IMR-90 (cell line): ENCODE data around the gene CDH23. TPM values are rescaled to one million over a fixed set of nuclear protein-coding genes. Genes with fewer than 3 reads are reported as not detected.

Experiments used
- ATAC-seq: fragments of 200-7000 bp; cut with Tn5 transposase; 2 replicates; pipeline ENCODE4 v1.9.1; 2020; ENCODE audit warnings: low read depth, mild to moderate bottlenecking, moderate library complexity
- BruUV-seq: library from RNA; stranded (reverse); fragments of 400-500 nt; replicated peaks from 2 replicates; lab custom pipeline; 2021; lab: Mats Ljungman, UMichigan
- CTCF ChIA-PET: fragments of 300-600 bp; formaldehyde crosslinking; extraction: SDS; loops from one replicate; lab custom pipeline; 2021; ENCODE audit warnings: antibody characterized with exemption; lab: Yijun Ruan, JAX
- POLR2A ChIA-PET: fragments of 300-600 bp; sonication (Branson Sonifier 250); formaldehyde crosslinking; loops from one replicate; lab custom pipeline; 2022; ENCODE audit warnings: antibody characterized with exemption; ENCODE audit not compliant: unreplicated experiment; lab: Charles Lee
- DNase-seq: peaks from one replicate; pipeline ENCODE4 v3.0.0; 2013
- H2AFZ ChIP-seq: replicated peaks from 2 replicates; pipeline ENCODE3; 2013; ENCODE audit warnings: low read length, mild to moderate bottlenecking; ENCODE audit not compliant: poor library complexity
- H2AK5ac ChIP-seq: 2 replicates; pipeline ENCODE4 v1.6.1; 2013; ENCODE audit warnings: low read depth, low read length, inconsistent platforms
- H2AK9ac ChIP-seq: replicated peaks from 2 replicates; pipeline ENCODE3; 2013; ENCODE audit warnings: mild to moderate bottlenecking, low read depth, low read length, moderate library complexity; ENCODE audit not compliant: poor library complexity
- H2BK120ac ChIP-seq: 2 replicates; pipeline ENCODE4 v1.6.1; 2013; ENCODE audit warnings: low read depth, low read length, inconsistent platforms
- H2BK15ac ChIP-seq: 3 replicates; pipeline ENCODE4 v1.6.1; 2013; ENCODE audit warnings: low read depth, low read length, inconsistent platforms
- H2BK20ac ChIP-seq: 2 replicates; pipeline ENCODE4 v1.6.1; 2013; ENCODE audit warnings: low read depth, mild to moderate bottlenecking, inconsistent platforms, low read length, moderate library complexity
- H2BK5ac ChIP-seq: 2 replicates; pipeline ENCODE4 v1.6.1; 2013; ENCODE audit warnings: mild to moderate bottlenecking, low read depth, low read length, inconsistent platforms; ENCODE audit not compliant: poor library complexity, severe bottlenecking
- H3K14ac ChIP-seq: replicated peaks from 2 replicates; pipeline ENCODE4 v1.6.1; 2013; ENCODE audit warnings: low read depth, low read length, inconsistent platforms
- H3K18ac ChIP-seq: 2 replicates; pipeline ENCODE4 v1.6.1; 2013; ENCODE audit warnings: low read depth, low read length, control low read depth
- H3K23ac ChIP-seq: 2 replicates; pipeline ENCODE4 v1.6.1; 2013; ENCODE audit warnings: low read depth, low read length, inconsistent platforms
- H3K27ac ChIP-seq: 2 replicates; pipeline ENCODE4 v1.5.1; 2013; ENCODE audit warnings: mild to moderate bottlenecking, control low read depth, low read length; ENCODE audit not compliant: insufficient read depth
- H3K27me3 ChIP-seq: 2 replicates; pipeline ENCODE4 v1.6.1; 2013; ENCODE audit warnings: low read length; ENCODE audit not compliant: control insufficient read depth, insufficient read depth
- H3K36me3 ChIP-seq: 2 replicates; pipeline ENCODE4 v1.6.1; 2013; ENCODE audit warnings: low read length, mixed read lengths; ENCODE audit not compliant: control insufficient read depth, insufficient read depth
- H3K4ac ChIP-seq: 2 replicates; pipeline ENCODE4 v1.6.1; 2013; ENCODE audit warnings: low read depth, low read length, inconsistent platforms
- H3K4me1 ChIP-seq: 2 replicates; pipeline ENCODE4 v1.6.1; 2013; ENCODE audit warnings: low read length, mixed read lengths; ENCODE audit not compliant: control insufficient read depth, insufficient read depth
- H3K4me2 ChIP-seq: 2 replicates; pipeline ENCODE4 v1.6.1; 2013; ENCODE audit warnings: low read depth, mild to moderate bottlenecking, control low read depth, low read length, moderate library complexity
- H3K4me3 ChIP-seq: 2 replicates; pipeline ENCODE4 v1.5.1; 2013; ENCODE audit warnings: low read depth, mild to moderate bottlenecking, control low read depth, low read length, moderate library complexity; ENCODE audit not compliant: insufficient read depth
- H3K56ac ChIP-seq: 2 replicates; pipeline ENCODE4 v1.6.1; 2013; ENCODE audit warnings: low read length, inconsistent platforms; ENCODE audit not compliant: insufficient read depth; ENCODE audit errors: extremely low read depth
- H3K79me1 ChIP-seq, 2 experiments: 2 replicates each; pipeline ENCODE4 v1.6.1; 2013; ENCODE audit warnings: low read length in 2 of 2, inconsistent platforms in 1 of 2, low read depth in 1 of 2
- H3K9ac ChIP-seq: 2 replicates; pipeline ENCODE4 v1.6.1; 2013; ENCODE audit warnings: low read depth, low read length, control low read depth
- H3K9me1 ChIP-seq: 2 replicates; pipeline ENCODE4 v1.6.1; 2013; ENCODE audit warnings: low read length, inconsistent platforms; ENCODE audit not compliant: insufficient read depth
- H3K9me3 ChIP-seq: 2 replicates; pipeline ENCODE4 v1.6.1; 2013; ENCODE audit warnings: low read length; ENCODE audit not compliant: control insufficient read depth, insufficient read depth
- H4K20me1 ChIP-seq: 2 replicates; pipeline ENCODE4 v1.6.1; 2013; ENCODE audit warnings: low read length, inconsistent platforms; ENCODE audit not compliant: insufficient read depth
- H4K5ac ChIP-seq: 2 replicates; pipeline ENCODE4 v1.6.1; 2013; ENCODE audit warnings: mild to moderate bottlenecking, low read depth, low read length, control low read depth
- H4K8ac ChIP-seq, 2 experiments: 2 replicates each; pipeline ENCODE4 v1.6.1; 2013; ENCODE audit warnings: low read depth in 2 of 2, low read length in 2 of 2, control low read depth in 1 of 2, inconsistent platforms in 1 of 2
- H4K91ac ChIP-seq: 2 replicates; pipeline ENCODE4 v1.6.1; 2013; ENCODE audit warnings: low read depth, low read length, inconsistent platforms; ENCODE audit not compliant: insufficient read depth
- BHLHE40 ChIP-seq: fragments of 150-350 bp; IDR thresholded peaks from 2 replicates; pipeline ENCODE4 v1.6.1; 2016; ENCODE audit warnings: mild to moderate bottlenecking, low read depth, low read length
- CEBPB ChIP-seq: IDR thresholded peaks from 2 replicates; pipeline ENCODE4 v1.6.1; 2012; ENCODE audit warnings: low read depth, low read length, improper control_type of control experiment
- CHD1 ChIP-seq: IDR thresholded peaks from 2 replicates; pipeline ENCODE4 v1.6.1; 2012; ENCODE audit warnings: low read depth, low read length, improper control_type of control experiment
- FOS ChIP-seq: fragments of 150-350 bp; IDR thresholded peaks from 2 replicates; pipeline ENCODE4 v1.6.1; 2016; ENCODE audit warnings: low read depth, low read length
- MAZ ChIP-seq: IDR thresholded peaks from 2 replicates; pipeline ENCODE4 v1.6.1; 2012; ENCODE audit warnings: low read depth, mild to moderate bottlenecking, low read length, improper control_type of control experiment, moderate library complexity, borderline replicate concordance
- MXI1 ChIP-seq: IDR thresholded peaks from 2 replicates; pipeline ENCODE4 v1.6.1; 2012; ENCODE audit warnings: low read depth, mild to moderate bottlenecking, low read length, moderate library complexity, borderline replicate concordance
- RAD21 ChIP-seq: IDR thresholded peaks from 2 replicates; pipeline ENCODE4 v1.6.1; 2012; ENCODE audit warnings: low read length, improper control_type of control experiment
- RCOR1 ChIP-seq: IDR thresholded peaks from 2 replicates; pipeline ENCODE4 v1.6.1; 2012; ENCODE audit warnings: mild to moderate bottlenecking, low read length, improper control_type of control experiment; ENCODE audit not compliant: insufficient replicate concordance
- SMC3 ChIP-seq: fragments of 150-350 bp; IDR thresholded peaks from 2 replicates; pipeline ENCODE4 v1.6.1; 2016; ENCODE audit warnings: low read depth, mild to moderate bottlenecking, antibody characterized with exemption, low read length, moderate library complexity
- WGBS, 2 experiments: methylation state at CpG; one replicate each; pipeline versions ENCODE4 v1.1.5 to v1.1.7; 2013; ENCODE audit warnings: missing lambda C conversion rate in 2 of 2; ENCODE audit not compliant: insufficient read length in 1 of 2; ENCODE audit errors: extremely low coverage in 2 of 2; 5-methylcytosine and 5-hydroxymethylcytosine counted together
- dilution Hi-C: fragments of 300-500 bp; cut with HindIII; formaldehyde crosslinking; loops from one replicate; pipeline ENCODE4 v1.14.3; 2018; ENCODE audit warnings: low sequenced_read_pairs; ENCODE audit not compliant: unreplicated experiment
- in situ Hi-C: fragments of 300-500 bp; cut with MboI; formaldehyde crosslinking; loops from 3 replicates; pipeline ENCODE4 v1.14.3; 2019; ENCODE audit warnings: low sequenced_read_pairs, inconsistent platforms, mixed read lengths
- intact Hi-C: fragments of 100-400 bp; cut with micrococcal nuclease; formaldehyde crosslinking; loops from 2 replicates; pipeline ENCODE4 v1.10.0; 2022
- polyA plus RNA-seq, 3 experiments: library from polyadenylated mRNA; depleted of rRNA; stranded (reverse); fragments of >200 nt; gene quantifications; 2 replicates each; pipeline ENCODE4 v1.2.3, GENCODE V29; 2012; ENCODE audit warnings: low replicate concordance in 1 of 3
- total RNA-seq: library from RNA; depleted of rRNA; stranded (reverse); fragments of >200 nt; gene quantifications from 2 replicates; pipeline ENCODE4 v1.2.3, GENCODE V29; 2012
- TF ChIP-seq, protein P1 (sequence below): fragments of 150-350 bp; IDR thresholded peaks from 2 replicates; pipeline ENCODE4 v1.6.1; 2017; ENCODE audit warnings: mild to moderate bottlenecking, antibody characterized with exemption, low read length, low read depth
- TF ChIP-seq, protein P2 (sequence below): fragments of 150-350 bp; IDR thresholded peaks from 2 replicates; pipeline ENCODE4 v1.6.1; 2016; ENCODE audit warnings: low read depth, mild to moderate bottlenecking, low read length, moderate library complexity, borderline replicate concordance

CDH23 gene
- total and polyA plus RNA-seq, 2 of the 4 experiments (the other 2 are of a cell fraction) = under 0.01 to 0.03 TPM

DNA sequence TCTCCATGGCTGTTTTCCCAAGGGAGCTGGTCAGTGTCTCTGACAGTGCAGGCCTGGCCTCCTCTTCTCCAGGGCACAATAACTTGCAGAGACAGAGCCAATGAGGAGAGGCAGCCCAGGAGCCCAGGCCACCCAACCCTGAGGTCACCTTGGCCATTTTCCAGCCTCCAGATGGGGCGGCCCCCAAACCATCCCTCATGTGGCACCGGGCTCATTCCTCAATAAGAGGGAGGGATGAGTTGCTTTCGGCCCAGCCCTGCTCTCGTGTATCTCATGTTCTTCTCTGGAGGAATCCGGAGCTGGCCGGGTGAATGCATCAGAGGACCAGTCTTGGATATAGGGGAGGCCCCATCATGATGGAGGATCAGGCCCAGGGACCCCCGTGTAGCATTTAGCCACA, 223.9 kb downstream of the CDH23 start (continued):
- no peak for TF ChIP-seq RCOR1

DNA sequence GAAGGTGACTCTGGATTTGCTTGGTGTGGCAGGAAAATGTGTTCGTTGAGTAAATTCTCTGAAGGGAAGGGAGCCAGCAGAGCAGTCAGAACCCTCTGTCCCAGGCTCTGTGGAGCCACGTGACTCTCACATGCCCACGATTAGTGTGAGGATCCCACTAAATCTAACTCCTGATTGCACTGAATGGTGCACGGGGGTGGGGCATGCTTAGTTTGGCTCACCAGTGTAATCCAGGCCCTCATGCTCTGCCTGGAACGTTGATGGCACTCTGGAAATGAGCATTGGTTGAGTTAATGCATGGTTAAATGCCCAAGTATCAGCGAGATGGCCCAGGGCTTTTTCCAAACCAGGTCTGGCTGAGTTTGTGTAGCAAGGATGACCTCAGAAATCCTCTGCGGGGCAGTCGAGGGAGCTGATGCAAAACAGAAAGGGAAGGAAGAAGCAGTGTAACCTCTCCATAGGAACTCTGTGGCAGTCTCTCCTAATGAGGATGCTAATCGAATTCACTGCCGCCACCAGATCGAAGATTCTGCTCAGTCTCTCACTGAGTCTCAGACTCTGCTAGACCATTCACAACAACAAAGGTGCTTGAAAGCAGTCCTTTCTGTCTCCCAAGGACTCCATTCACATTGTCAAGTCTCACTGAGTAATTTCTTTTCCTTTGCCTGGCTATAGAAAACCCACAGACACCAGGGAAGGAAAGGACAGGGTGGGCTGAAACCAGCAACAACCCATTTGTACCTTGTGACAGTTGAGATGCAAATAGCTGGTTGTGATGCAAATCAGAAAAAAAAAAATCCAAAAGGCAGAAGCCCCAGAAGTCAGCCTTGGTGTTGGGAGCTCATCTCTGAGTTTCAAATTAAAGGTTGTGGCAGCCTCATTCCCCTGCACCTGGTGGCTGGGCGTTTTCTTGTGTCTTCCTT, 224.8 kb downstream of the CDH23 start:
- no peak overlapping the region for H2AFZ ChIP-seq
- H3K4me1 ChIP-seq = peaks cover 6% of the 10 kb centered on the region; the same call in 1 of the 2 replicates
- ATAC-seq = no peak
- no peak for DNase-seq
- intact Hi-C loops (no loop called here), in situ Hi-C loops (no loop called here), dilution Hi-C loops (no loop called here)
- H2AK5ac ChIP-seq = no peak overlapping the region
- no peaks in the 10 kb centered on the region for H3K36me3 ChIP-seq
- H3K4ac ChIP-seq = no peak overlapping the region
- H3K79me1 ChIP-seq = no peaks in the 10 kb centered on the region
- 54% methylated on average over 6 of the region's 12 CpGs; no CpG with 5 or more reads in 1 of the 2 experiments for WGBS, 2 experiments
- H3K4me3 ChIP-seq = no peak overlapping the region
- H3K9me1 ChIP-seq = no peaks in the 10 kb centered on the region
- H3K27me3 ChIP-seq = peaks cover 23% of the 10 kb centered on the region
- H3K4me2 ChIP-seq = no peak overlapping the region
- H3K56ac ChIP-seq = no peak overlapping the region
- no peak overlapping the region for H2AK9ac ChIP-seq
- no peak overlapping the region for H3K14ac ChIP-seq
- H4K8ac ChIP-seq = no peak overlapping the region
- H3K9me3 ChIP-seq = no peaks in the 10 kb centered on the region; the same call in 1 of the 2 replicates
- H4K91ac ChIP-seq = no peak overlapping the region
- no peak overlapping the region for H3K9ac ChIP-seq
- POLR2A ChIA-PET = no interaction called here
- H3K23ac ChIP-seq = no peak overlapping the region
- H4K20me1 ChIP-seq = no peaks in the 10 kb centered on the region
- H4K5ac ChIP-seq = no peak overlapping the region
- H3K18ac ChIP-seq = no peak overlapping the region
- H2BK120ac ChIP-seq = no peak overlapping the region
- no peak overlapping the region for H3K27ac ChIP-seq
- H2BK5ac ChIP-seq = no peak overlapping the region
- H2BK20ac ChIP-seq = no peak overlapping the region
- no TSS peak for BruUV-seq
- no peak overlapping the region for H2BK15ac ChIP-seq
- CTCF ChIA-PET = interaction anchor here (0.5 kb wide), 1 partner anchor 12 kb away, joined by 3 read pairs; no protein-coding TSS in a partner anchor
- TF ChIP-seq MAZ (no peak), FOS (no peak), SMC3 (no peak), CEBPB (no peak), RAD21 (no peak), MXI1 (no peak), BHLHE40 (no peak), CHD1 (no peak), RCOR1 (no peak)
- TF ChIP-seq, protein P1, sequence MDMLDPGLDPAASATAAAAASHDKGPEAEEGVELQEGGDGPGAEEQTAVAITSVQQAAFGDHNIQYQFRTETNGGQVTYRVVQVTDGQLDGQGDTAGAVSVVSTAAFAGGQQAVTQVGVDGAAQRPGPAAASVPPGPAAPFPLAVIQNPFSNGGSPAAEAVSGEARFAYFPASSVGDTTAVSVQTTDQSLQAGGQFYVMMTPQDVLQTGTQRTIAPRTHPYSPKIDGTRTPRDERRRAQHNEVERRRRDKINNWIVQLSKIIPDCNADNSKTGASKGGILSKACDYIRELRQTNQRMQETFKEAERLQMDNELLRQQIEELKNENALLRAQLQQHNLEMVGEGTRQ = no peak
- TF ChIP-seq, protein P2, sequence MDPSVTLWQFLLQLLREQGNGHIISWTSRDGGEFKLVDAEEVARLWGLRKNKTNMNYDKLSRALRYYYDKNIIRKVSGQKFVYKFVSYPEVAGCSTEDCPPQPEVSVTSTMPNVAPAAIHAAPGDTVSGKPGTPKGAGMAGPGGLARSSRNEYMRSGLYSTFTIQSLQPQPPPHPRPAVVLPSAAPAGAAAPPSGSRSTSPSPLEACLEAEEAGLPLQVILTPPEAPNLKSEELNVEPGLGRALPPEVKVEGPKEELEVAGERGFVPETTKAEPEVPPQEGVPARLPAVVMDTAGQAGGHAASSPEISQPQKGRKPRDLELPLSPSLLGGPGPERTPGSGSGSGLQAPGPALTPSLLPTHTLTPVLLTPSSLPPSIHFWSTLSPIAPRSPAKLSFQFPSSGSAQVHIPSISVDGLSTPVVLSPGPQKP = no peak
